Measurements from ENCODE around the gene KRT74.

DNA sequence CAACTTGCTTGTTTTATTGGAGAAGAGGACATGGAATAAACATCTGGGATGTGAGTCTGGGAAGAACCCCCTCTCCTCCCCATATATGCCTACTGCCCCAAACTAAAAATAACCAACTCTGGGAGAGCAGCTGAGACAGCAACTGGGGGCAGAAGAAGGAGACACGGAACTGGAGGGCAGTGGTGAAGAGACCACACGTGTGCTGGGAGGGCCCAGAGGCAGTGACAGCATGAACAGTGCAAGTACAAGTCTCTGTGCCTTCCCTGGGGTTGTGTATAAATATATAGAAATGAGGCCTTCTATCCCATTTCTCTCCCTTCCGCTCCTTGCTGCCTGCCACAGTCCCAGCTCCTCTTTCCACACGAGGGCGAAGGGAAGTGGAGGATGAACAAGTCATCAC, 48.7 kb upstream of the KRT74 start:
- TF ChIP-seq, protein P1, sequence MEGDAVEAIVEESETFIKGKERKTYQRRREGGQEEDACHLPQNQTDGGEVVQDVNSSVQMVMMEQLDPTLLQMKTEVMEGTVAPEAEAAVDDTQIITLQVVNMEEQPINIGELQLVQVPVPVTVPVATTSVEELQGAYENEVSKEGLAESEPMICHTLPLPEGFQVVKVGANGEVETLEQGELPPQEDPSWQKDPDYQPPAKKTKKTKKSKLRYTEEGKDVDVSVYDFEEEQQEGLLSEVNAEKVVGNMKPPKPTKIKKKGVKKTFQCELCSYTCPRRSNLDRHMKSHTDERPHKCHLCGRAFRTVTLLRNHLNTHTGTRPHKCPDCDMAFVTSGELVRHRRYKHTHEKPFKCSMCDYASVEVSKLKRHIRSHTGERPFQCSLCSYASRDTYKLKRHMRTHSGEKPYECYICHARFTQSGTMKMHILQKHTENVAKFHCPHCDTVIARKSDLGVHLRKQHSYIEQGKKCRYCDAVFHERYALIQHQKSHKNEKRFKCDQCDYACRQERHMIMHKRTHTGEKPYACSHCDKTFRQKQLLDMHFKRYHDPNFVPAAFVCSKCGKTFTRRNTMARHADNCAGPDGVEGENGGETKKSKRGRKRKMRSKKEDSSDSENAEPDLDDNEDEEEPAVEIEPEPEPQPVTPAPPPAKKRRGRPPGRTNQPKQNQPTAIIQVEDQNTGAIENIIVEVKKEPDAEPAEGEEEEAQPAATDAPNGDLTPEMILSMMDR (IDR thresholded peaks at IDR 0.05): no peak
- no peak for TF ChIP-seq POLR2A (IDR thresholded peaks at IDR 0.05)
